K562 (cell line): ENCODE measurements around the gene CLK4. TPM values are rescaled to one million over a fixed set of nuclear protein-coding genes. Genes with fewer than 3 reads are reported as not detected.

Experiments
- ATAC-seq: fragments of 200-7000 bp; cut with Tn5 transposase; 3 replicates; pipeline ENCODE4 v1.9.1; 2020; ENCODE audit warnings: moderate library complexity
- BruUV-seq: library from RNA; stranded (reverse); fragments of 400-500 nt; replicated peaks from 2 replicates; lab custom pipeline; 2021; lab: Mats Ljungman, UMichigan
- CTCF ChIA-PET: fragments of 300-600 bp; formaldehyde crosslinking; extraction: SDS; loops from one replicate; lab custom pipeline; 2021; ENCODE audit warnings: low intra/inter-chr PET ratio; lab: Yijun Ruan, JAX
- POLR2A ChIA-PET: fragments of 300-600, 350-650 bp; sonication (Branson Sonifier 250); formaldehyde crosslinking; extraction: SDS; loops from one replicate; lab custom pipeline; 2021; ENCODE audit warnings: antibody characterized with exemption, inconsistent platforms; lab: Yijun Ruan, JAX
- DNase-seq, 4 experiments: peaks; one replicate each; pipeline versions ENCODE4 v3.0.0 to v3.0.0-alpha.2; 2011 to 2018; ENCODE audit warnings: low spot score in 3 of 4, mixed read lengths in 3 of 4; ENCODE audit errors: extremely low read depth in 1 of 4
- FAIRE-seq: peaks from 2 replicates; lab custom pipeline; 2011; peaks lifted over from hg19 to GRCh38; lab: Jason Lieb, UNC
- H2AFZ ChIP-seq: 2 replicates; pipeline ENCODE4 v1.6.0; 2011; ENCODE audit warnings: low read depth, low read length, control low read depth, inconsistent platforms
- H3K27ac ChIP-seq: fragments of 200-600 bp; 3 replicates; pipeline ENCODE4 v1.8.0; 2011; ENCODE audit warnings: low read depth, mild to moderate bottlenecking, control low read depth, inconsistent platforms, low read length, moderate library complexity, mixed read lengths; ENCODE audit errors: extremely low read depth
- H3K27me3 ChIP-seq, 2 experiments: fragments of 300-600 bp in 1 of 2; 2 replicates in 1 of 2; 3 replicates in 1 of 2; pipeline versions ENCODE4 v1.6.0 to v1.8.0; 2011; ENCODE audit warnings: inconsistent platforms in 2 of 2, low read length in 2 of 2, mild to moderate bottlenecking in 1 of 2, mixed read lengths in 1 of 2, moderate library complexity in 1 of 2; ENCODE audit not compliant: control insufficient read depth in 2 of 2, insufficient read depth in 2 of 2
- H3K36me3 ChIP-seq: fragments of 300-600 bp; 3 replicates; pipeline ENCODE4 v1.8.0; 2011; ENCODE audit warnings: mild to moderate bottlenecking, low read length, inconsistent platforms; ENCODE audit not compliant: control insufficient read depth, insufficient read depth
- H3K4me1 ChIP-seq, 2 experiments: fragments of 200-600 bp in 1 of 2; replicated peaks in 1 of 2; 2 replicates in 1 of 2; 3 replicates in 1 of 2; pipeline versions ENCODE4 v1.5.1 to v1.8.0; 2011; ENCODE audit warnings: inconsistent platforms in 2 of 2, low read length in 2 of 2, mild to moderate bottlenecking in 1 of 2, mixed read lengths in 1 of 2, moderate library complexity in 1 of 2; ENCODE audit not compliant: control insufficient read depth in 2 of 2, insufficient read depth in 2 of 2
- H3K4me2 ChIP-seq: 2 replicates; pipeline ENCODE4 v1.6.1; 2011; ENCODE audit warnings: low read length, control low read depth, inconsistent platforms, mixed read lengths; ENCODE audit not compliant: insufficient read depth
- H3K4me3 ChIP-seq: fragments of 200-600 bp; sonication (generic), shearing (Covaris generic); 2 replicates; pipeline ENCODE4 v1.5.1; 2016; ENCODE audit warnings: control low read depth, inconsistent platforms
- H3K79me2 ChIP-seq: fragments of 200-600 bp; 3 replicates; pipeline ENCODE4 v1.8.0; 2011; ENCODE audit warnings: low read length, inconsistent platforms; ENCODE audit not compliant: control insufficient read depth, insufficient read depth
- H3K9ac ChIP-seq, 2 experiments: 2 replicates each; pipeline versions ENCODE4 v1.6.0 to v1.6.1; 2011; ENCODE audit warnings: low read depth in 2 of 2, low read length in 2 of 2, control low read depth in 1 of 2, inconsistent platforms in 1 of 2, mild to moderate bottlenecking in 1 of 2, mixed read lengths in 1 of 2; ENCODE audit not compliant: insufficient read depth in 1 of 2
- H3K9me1 ChIP-seq: one replicate; pipeline ENCODE4 v1.6.0; 2011; ENCODE audit warnings: inconsistent platforms, mild to moderate bottlenecking, low read length, moderate library complexity; ENCODE audit not compliant: control insufficient read depth, insufficient read depth
- H3K9me3 ChIP-seq: replicated peaks from 2 replicates; pipeline ENCODE4 v1.5.1; 2011; ENCODE audit warnings: low read depth, low read length, inconsistent platforms; ENCODE audit not compliant: control insufficient read depth, insufficient read depth
- H4K20me1 ChIP-seq: replicated peaks from 2 replicates; pipeline ENCODE4 v1.6.1; 2011; ENCODE audit warnings: low read length, inconsistent platforms, mixed read lengths; ENCODE audit not compliant: control insufficient read depth, insufficient read depth
- CHD2 ChIP-seq: IDR thresholded peaks from 2 replicates; pipeline ENCODE4 v1.6.1; 2011; ENCODE audit warnings: low read depth, low read length
- FOSL1 ChIP-seq: fragments of 200-800 bp; sonication (Bioruptor generic); conservative IDR thresholded peaks from 2 replicates; pipeline ENCODE4 v1.6.1; 2016; ENCODE audit warnings: missing genetic modification characterization, missing compliant biosample characterization
- TFAP4 ChIP-seq: sonication (generic); formaldehyde crosslinking; IDR thresholded peaks from 2 replicates; pipeline ENCODE4 v1.8.0; 2022; ENCODE audit warnings: missing genetic modification reagents, mild to moderate bottlenecking, moderate library complexity, borderline replicate concordance
- TSHZ1 ChIP-seq: fragments of 250-450 bp; sonication (Bioruptor Pico); IDR thresholded peaks from 2 replicates; pipeline ENCODE4 v1.4.0; 2020; ENCODE audit warnings: mild to moderate bottlenecking, moderate library complexity
- WGBS: fragments of 100-300 bp; shearing (Covaris generic); methylation state at CpG from one replicate; pipeline ENCODE4 v1.1.6; 2016; ENCODE audit warnings: low coverage, mixed read lengths; ENCODE audit not compliant: insufficient coverage; ENCODE audit errors: missing lambda C conversion rate; 5-methylcytosine and 5-hydroxymethylcytosine counted together
- in situ Hi-C: fragments of 300-500 bp; cut with MboI; formaldehyde crosslinking; loops from 4 replicates; pipeline ENCODE4 v1.15.0; 2018; ENCODE audit warnings: inconsistent platforms, mixed read lengths
- intact Hi-C: fragments of 100-400 bp; cut with micrococcal nuclease; formaldehyde crosslinking; loops from 2 replicates; pipeline ENCODE4 v1.14.2; 2022
- polyA plus RNA-seq, 8 experiments: library from polyadenylated mRNA; depleted of rRNA in 4 of 8; stranded (reverse) in 5 of 8; unstranded in 3 of 8; fragments of >200 nt; fragmentation: Nextera tagmentation in 2 of 8; fragmentation: Illumina TruSeq in 1 of 8; extraction: Ambion mirVana in 2 of 8; extraction: Trizol in 1 of 8; gene quantifications; 2 replicates each; pipeline versions ENCODE4 v1.2.1 to v1.2.3, GENCODE V29; 2011 to 2014; ENCODE audit warnings: inconsistent platforms in 1 of 8, missing spikeins in 1 of 8
- total RNA-seq, 7 experiments: library from RNA; depleted of rRNA in 6 of 7; stranded (reverse); fragments of >200 nt in 6 of 7; fragmentation: Illumina TruSeq in 2 of 7; extraction: Trizol in 2 of 7; gene quantifications; 2 replicates each; pipeline versions ENCODE4 v1.2.1 to v1.2.3, GENCODE V29; 2011 to 2021; ENCODE audit warnings: low replicate concordance in 1 of 7

CLK4 gene
- total and polyA plus RNA-seq, 9 of the 15 experiments (the other 6 are each of a cell fraction or from before 2014, with no cell fraction given) = 10.5 to 23.1 (median 13.9) TPM

- FAIRE-seq (peak; percentile 49), DNase-seq (no peak)
- Histone ChIP-seq H4K20me1 (no peaks in the 10 kb centered on the region), H3K36me3 (no peaks in the 10 kb centered on the region), H3K9me1 (no peaks in the 10 kb centered on the region)
- POLR2A ChIA-PET = no interaction called here
- CTCF ChIA-PET = no interaction called here
- TF ChIP-seq TFAP4 (CRISPR knock-in tag) (no peak), CHD2 (peak; percentile 62; the same call in 1 of the 2 replicates)
- TF ChIP-seq, all 486 proteins: peak for 1
- Histone ChIP-seq H3K27ac (no peak overlapping the region), H3K79me2 (no peaks in the 10 kb centered on the region), H3K4me2 (no peak overlapping the region), H3K4me3 (no peak overlapping the region), H3K27me3 (peaks cover 20 to 28% of the 10 kb centered on the region in 2 experiments), H3K9me3 (peaks cover 4% of the 10 kb centered on the region), H3K4me1 (peaks cover 0 to 1% of the 10 kb centered on the region in 2 experiments; a peak in 2 of 5 replicates), H2AFZ (no peak overlapping the region), H3K9ac (no peak overlapping the region)
- intact Hi-C loops (no loop called here), in situ Hi-C loops (no loop called here)
- 1% methylated on average over 4 of the region's 4 CpGs for WGBS
- BruUV-seq = no TSS peak
- no peak for ATAC-seq
These were observed 5.4 kb upstream of the CLK4 start for GRCh38 chr5:178632285-178632684.

- H2AFZ ChIP-seq = no peak overlapping the region
These were observed 4.1 kb upstream of the CLK4 start for GRCh38 chr5:178630951-178631350.

More at GRCh38 chr5:178630951-178631350, 4.1 kb upstream of the CLK4 start:
- Histone ChIP-seq H3K9me3 (peaks cover 4% of the 10 kb centered on the region), H4K20me1 (no peaks in the 10 kb centered on the region), H3K4me1 (peaks cover 0 to 4% of the 10 kb centered on the region in 2 experiments; a peak in 2 of 5 replicates), H3K27ac (no peak overlapping the region), H3K9ac (no peak overlapping the region), H3K79me2 (peaks cover 9% of the 10 kb centered on the region), H3K36me3 (no peaks in the 10 kb centered on the region), H3K4me3 (no peak overlapping the region), H3K4me2 (no peak overlapping the region), H3K27me3 (peaks cover 20 to 28% of the 10 kb centered on the region in 2 experiments), H3K9me1 (no peaks in the 10 kb centered on the region)
- DNase-seq (no peak), ATAC-seq (no peak)
- no TSS peak for BruUV-seq
- ChIA-PET POLR2A (interaction anchor here (0.5 to 0.8 kb wide), 2 partner anchors 11 to 289 kb away, joined by 3 read pairs; no protein-coding TSS in a partner anchor), CTCF (no interaction called here)
- intact Hi-C loops (no loop called here), in situ Hi-C loops (no loop called here)
- 0% methylated on average over 2 of the region's 2 CpGs for WGBS
- TF ChIP-seq FOSL1 (tag) (0 out of 2 replicates have a peak, but pooled peaks have one; percentile 0), TSHZ1 (CRISPR knock-in tag) (no peak)
- TF ChIP-seq, all 486 proteins: peak for 1
- no peak for FAIRE-seq
